Activated naive CD4-positive, alpha-beta T cell treated with anti-CD3 and anti-CD28 coated beads, Interleukin-2, amount 50 U/mL, for 16 hours (primary cell): ENCODE measurements around the gene MED27.

Experiments
- DNase-seq: peaks from one replicate; pipeline ENCODE4 v3.0.0-alpha.2; 2020

Gene MED27

DNA sequence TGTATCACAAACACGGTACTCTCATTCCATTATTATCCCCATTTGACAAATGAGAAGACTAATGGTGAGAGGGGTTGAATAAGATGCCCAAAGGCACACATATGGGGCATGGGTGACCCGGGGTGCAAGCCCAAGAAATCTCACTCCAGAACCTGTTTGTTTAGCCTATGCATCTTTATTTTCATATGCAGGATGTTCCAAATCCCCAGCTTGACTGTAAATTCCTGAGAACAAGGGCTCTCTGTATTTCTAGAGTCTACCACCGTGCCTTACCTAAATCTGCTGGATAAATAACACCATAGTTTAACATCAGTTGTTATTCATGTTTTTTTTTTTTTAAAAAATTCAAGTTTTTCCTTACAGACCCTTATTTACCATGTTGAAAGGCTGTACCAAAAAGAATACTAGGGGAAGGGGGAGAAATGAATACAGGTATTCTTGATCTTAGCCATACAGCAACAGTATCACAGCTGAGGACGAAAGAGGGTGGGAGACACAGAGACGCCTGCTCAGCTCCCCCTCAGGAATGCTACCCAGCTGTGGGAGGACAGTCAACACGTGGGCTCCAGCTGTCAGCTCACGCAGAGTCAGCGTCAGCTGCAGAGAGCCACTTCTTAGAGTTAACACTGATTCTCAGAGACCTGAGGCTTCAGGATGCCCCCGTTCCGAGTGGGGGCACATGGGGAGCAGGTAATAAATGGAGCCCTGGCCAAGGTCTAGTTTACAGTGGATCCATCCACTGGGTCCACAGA, 86.6 kb downstream of the MED27 start:
- DNase-seq: no peak

DNA sequence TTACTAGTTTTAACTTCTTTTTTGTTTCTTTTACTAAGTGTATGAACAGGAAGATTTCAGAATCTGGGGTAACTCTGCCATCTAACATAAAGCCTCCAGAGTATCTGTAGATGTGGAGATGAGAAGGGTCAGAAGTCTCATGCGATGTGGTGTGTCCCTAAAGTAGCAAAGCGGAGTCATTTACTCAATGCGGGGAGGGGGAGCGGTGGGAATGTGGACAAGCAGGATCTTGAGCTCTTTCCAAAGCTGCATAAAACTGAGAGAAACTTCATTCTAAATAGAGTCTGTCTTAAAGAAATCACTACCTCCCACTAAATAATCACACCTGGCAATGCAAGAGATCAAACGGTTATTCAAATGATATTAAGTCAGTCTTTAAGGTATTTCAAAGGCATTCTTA, 92.4 kb downstream of the MED27 start:
- DNase-seq: no peak

DNA sequence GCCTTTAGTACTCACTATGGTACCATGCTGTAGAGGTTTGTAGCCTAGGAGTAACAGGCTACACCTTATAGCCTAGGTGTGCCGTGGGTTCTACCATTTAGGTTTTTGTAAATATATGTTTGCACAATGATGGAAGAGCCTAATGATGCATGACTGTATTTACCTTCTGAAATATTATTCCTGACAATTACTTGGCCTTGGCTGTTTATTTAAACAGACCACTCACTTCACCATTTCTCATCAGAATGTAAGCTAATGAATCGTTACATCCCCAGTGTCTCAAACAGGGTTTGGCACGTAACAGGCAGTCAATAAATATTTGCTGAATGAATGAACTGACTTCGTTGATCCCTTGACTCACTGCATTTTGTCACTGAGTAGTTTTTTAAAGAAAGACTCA, 93.1 kb downstream of the MED27 start:
- DNase-seq: no peak

DNA sequence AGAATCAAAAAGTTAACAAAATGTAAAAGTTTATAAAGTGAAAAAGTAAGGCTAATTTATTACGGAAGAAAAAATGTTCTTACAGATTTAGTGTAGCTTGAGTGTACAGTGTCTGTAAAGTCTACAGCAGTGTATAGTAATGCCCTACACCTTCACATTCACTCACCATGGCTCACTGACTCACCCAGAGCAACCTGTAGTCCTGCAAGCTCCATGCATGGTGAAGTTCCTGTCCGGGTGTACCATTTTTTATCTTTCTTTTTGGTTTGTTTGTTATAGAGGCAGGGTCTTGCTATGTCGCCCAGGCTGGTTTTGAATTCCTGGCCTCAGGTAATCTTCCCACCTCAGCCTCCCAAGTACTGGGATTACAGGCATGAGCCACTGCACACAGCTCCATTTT, 93.6 kb downstream of the MED27 start:
- DNase-seq: no peak

GRCh38 chr9:131984564-131984963, 95.1 kb downstream of the MED27 start:
- no peak for DNase-seq

DNA sequence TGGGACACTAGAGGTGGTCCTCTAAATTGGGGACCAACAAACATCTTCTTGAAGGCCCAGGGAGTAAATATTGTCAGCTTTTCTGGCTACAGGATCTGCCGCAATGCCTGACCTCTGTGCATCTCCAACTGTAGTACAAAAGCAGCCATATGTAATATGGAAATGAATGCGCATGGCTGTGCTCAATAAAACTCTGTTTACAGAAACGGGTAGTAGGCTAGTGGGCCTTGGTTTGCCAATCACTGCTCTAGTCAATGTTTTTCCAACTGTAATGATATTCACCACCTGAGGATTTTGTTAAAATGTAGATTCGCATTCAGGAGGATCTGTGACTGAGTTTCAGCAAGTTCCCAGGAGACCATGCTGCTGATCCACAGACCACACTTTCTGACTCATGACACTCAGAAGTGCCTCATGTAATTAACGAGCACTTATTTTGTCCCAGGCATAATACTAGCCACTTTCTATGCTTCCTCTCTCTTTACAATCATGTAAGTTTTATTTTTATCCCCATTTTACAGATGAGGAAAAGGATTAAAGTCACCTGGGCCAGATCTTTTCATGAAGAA, 96.9 kb downstream of the MED27 start:
- no peak for DNase-seq

DNA sequence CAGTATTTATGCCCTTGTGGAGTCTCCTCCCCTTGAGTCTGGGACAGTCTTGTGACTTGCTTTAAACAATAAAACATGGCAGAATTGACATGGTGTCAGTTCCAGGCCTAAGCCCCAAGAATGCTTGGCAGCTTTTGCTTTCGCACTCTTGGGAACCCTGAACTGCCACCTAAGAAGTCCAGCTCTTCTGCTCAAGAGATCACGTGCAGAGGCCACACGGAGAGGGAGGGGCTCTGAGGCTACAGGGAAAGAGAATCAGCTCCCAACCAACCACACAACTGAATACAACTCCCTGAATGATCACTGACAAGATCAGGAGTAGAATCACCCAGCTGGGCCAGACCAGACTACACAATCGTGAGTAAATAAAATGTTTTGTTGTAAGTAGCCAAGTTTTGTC, 97.6 kb downstream of the MED27 start:
- DNase-seq: no peak

DNA sequence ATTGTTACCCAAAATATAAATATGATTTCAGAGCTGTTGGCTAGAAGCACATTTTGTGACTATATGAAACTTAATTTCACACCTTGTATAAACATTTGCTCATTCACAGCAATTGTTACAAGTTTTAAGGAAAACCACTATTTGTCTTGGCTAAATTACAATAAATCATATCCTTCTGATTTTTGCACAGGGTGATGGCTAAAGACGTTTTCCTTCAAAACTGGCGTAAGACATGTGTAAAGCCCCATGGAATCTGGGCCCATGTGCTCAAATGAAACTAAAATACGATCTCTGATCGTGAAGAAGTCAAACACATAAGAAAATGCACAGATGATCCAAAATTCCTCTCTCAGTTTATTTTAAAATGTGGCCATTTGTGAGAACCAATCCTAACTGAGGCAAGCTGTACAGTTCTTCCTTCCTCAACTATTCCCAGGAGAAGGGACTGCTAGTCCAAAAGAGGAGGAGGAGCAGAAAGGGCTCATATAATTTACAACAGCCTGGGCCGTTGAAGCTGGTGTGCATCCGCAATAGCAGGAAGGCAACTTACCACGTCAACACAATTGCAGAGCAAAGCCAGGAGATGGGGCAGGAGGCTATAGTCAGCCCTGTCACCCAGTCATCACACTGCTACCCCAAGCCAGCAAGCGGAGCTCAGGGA, 98.4 kb downstream of the MED27 start:
- no peak for DNase-seq

- DNase-seq: no peak
Measured at GRCh38 chr9:131980267-131981016, 99.2 kb downstream of the MED27 start.

DNA sequence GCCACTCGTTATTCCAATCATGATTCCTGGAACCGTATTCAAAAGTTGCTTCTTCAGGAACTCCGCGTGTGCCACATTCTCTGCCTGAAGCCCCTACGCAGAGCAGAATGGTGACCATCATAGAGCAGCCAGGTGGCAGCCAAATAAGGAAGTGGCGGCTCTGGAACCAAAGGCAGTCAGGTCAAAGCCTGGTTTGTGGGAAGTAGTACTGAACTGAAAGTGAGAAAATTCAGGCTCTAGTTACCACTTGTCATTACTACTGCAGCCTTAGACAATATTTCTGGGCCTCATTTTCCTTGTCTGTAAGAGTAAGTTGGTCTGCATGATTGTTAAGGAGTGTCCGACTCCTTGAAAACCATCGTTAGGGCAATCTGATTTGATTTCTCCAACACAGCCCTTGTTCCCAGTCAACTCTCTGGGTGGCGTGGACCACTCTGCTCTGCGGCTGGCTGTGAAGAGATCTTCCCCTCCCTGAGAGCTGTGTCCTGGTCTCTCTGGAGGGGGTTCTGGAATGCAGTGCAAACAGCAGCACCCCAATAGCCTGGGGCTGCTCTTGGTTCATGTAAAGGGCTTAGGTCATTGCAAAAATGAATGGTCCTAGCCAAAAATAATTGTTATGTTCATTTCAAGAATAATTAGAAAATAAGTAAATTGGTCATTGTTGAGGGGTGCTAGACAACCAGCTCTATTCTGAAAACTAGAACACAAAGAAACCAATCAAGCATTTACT, 102.4 kb downstream of the MED27 start:
- DNase-seq: no peak

DNA sequence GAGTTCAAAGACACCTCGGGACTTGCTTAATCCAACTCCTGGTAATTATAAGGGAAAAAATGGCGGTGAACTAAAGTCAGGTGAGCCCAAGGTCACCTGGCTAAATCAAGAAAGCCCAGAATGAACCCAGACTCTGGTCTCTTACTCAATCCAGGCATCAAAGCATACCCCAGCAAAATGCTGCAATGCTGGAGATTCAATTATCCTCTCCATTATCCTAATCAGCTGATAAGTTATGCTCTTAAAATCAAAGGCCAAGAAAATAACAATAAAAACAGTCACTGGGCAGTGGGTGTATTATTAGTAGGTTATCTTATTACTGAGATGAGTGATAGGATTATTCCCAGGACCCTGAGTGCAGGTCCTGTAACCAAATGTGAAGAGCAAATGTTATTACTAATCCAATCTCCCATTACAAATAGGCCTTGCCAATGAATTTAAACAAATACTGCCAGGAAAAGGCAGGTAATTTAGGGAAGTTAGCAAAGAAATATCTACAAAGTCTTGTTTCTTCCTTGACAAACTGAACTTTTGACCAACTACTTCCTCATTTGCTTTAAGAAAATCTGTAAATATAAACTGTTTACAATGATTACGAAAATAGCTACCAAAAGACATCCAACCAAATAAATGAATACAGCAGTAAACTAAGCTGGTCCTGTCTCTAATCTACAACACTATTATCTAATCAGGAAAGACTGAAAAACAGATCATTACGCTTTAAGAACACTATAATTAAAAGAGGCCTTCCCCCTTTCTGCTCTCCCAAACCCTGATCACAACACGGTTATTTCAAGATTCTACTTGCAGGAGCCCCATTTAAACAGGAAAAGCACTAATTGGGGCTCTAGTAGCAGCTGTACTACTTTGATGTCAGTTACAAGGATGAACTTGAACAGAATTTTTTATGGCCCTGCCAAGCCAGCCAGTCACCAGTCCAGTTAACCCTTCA, 103.2 kb downstream of the MED27 start:
- DNase-seq: no peak

GRCh38 chr9:131972889-131973288, 106.8 kb downstream of the MED27 start:
- DNase-seq: no peak

- no peak for DNase-seq
Measured at GRCh38 chr9:131971482-131972074, 108.1 kb downstream of the MED27 start.

DNA sequence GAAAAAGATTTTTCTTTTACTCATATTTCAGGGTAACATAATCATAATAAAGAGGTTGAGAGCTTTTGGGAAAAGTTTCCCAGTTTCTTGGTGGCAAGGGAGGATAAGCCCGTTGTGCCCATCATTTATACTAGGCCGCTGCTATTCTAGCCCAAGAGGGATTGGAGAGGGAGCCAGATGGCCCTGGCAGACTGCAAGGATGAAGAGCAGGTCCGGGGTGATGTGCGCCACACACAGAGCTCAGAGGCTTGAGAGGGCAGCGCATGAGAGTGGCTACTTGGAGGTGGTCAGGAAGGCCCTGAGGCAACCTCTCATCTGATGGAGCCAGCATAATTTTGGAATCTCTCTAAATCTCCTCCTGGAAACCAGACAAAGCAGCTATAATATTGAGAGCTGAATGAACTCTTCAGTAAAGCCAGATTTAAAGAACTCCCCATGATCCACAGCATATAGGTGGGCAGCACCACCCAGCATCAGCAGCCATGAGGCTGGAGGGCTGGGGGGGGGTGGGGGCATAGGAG, 110.1 kb downstream of the MED27 start:
- no peak for DNase-seq

DNA sequence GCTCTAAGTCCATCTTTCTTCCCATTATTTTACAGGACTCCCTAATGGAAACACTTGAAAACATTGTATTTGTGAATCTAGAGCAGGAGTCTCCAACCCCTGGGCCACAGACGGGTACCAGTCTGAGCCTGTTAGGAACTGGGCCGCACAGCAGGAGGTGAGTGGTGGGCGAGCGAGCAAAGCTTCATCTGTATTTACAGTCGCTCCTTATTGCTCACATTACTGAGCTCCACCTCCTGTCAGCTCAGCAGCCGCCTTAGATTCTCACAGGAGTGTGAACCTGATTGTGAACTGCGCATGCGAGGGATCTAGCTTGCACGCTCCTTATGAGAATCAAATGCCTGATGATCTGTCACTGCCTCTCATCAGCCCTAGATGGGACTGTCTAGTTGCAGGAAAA, 111.0 kb downstream of the MED27 start:
- no peak for DNase-seq

- no peak for DNase-seq
Measured at GRCh38 chr9:131965841-131966240, 113.8 kb downstream of the MED27 start.

DNA sequence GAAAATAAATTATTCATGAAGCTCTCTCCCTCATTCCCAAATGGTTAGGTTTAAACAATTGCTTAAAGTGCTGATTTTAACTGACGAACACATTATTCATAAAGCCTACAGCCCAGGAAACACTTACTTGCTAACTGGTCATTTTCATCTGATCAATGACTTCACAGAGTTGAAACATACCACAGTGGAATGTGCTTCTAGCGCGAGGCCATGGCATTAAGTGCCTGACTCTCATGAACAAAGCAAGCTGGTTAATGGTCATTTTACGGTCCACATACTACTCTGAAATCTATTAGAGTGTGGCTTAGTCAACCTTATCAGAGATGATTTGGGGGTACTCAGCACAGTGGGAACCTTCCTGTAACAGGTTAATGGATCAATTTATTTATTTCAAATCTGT, 114.6 kb downstream of the MED27 start:
- no peak for DNase-seq

DNA sequence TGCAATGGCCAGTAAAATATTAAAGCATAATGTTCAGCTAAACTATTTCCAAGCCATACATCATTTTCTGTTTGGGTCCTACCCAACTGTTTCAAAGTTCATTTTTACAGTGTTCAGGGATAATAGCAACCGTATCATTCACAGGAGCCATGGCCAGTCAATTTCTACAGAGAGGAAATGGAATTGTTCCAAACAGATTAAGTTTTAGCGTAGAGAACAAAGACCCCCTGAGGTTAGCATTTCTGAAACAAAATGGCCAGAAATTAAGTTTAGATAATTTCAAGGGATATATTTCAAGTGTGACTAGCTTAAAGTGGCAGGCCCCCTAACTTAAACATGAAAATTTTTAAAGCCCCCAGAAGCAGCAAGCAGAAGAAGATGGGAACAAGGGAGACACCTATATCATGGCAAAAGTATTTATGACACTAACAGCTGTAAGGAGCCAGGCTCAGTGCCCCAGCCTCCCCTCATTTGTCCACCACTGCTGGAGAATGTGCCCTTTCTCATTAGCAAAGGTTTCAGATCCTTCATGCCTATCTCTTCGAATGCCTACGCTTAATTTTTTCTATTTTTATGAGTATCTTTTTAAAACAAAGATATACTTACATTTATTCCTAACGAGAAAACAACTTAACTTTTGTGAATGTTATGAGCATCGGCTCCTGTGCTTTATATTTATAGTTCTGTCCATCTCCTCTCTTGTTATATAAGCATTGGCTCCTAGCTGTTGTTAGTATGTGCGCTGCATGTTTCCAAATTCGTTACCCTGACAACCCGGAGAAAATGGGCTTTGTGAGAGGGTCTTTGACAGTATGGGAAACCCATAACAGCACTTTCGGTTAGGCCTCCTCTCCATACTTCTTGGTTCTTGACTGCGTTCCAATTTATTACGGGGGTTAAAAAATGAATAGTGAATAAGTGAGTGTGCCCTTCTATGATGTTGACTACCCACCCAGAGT, 116.3 kb downstream of the MED27 start:
- no peak for DNase-seq

DNA sequence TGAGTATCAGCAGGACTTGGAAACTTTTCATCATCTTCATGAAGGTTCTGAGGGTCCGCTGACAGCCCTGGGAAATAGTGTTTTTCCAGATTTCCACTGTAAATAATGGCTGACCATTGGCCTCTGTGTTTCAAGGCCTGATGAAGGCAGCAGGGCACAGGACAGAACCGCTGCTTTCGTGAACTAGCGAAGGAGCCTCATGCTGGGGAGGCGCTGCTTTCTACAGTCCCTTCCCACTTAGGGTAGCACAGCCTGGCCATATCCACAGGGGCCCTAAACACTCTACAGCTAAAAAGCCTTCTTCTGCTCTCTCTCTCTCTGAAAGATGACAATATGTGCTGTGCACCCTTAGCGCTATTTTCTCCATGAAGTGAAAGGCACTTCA, 118.2 kb downstream of the MED27 start:
- no peak for DNase-seq
